ENCODE results near the gene PLEKHO1.

The PLEKHO1 gene

DNA sequence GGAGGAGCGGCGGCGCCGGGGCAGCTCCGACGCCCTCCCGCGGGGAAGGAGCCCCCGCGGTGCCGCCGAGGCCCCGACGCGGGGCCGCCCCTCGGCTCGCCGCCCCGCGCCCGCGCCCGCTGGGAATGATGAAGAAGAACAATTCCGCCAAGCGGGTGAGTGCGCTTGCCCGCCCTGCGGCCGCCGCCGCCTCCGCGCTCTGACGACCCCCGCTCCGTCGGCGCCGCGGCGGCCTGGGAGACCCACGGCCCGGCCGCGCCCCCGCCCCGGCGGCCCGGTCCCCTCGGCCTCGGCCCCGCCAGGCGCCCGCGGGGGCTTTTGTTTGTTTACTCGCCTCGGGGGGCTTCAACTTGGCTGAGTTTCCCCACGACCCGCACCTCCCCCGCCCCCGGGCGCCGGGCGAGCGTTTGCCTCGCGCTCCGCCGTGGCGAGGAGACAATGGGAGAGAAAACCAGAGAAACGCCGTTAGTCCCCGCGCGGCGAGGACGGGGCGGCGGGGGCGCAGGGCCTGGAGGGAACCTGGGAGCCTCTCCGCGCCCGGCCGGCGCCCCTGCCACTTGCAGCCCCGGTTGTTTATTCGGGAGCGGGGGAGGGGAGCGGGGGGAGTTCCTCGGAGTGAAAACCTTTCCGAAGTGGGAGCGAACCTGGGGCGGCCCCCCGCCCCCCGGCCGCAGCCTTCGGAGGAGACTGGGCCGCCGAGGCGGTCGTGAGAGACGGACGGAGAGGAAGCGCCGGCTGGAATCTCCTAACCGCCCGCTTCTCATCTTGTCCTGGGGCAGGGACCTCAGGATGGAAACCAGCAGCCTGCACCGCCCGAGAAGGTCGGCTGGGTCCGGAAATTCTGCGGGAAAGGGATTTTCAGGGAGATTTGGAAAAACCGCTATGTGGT is 661 bp downstream of the PLEKHO1 start:
- DNase-seq (ENCODE audit: low read depth), result no peak

DNA sequence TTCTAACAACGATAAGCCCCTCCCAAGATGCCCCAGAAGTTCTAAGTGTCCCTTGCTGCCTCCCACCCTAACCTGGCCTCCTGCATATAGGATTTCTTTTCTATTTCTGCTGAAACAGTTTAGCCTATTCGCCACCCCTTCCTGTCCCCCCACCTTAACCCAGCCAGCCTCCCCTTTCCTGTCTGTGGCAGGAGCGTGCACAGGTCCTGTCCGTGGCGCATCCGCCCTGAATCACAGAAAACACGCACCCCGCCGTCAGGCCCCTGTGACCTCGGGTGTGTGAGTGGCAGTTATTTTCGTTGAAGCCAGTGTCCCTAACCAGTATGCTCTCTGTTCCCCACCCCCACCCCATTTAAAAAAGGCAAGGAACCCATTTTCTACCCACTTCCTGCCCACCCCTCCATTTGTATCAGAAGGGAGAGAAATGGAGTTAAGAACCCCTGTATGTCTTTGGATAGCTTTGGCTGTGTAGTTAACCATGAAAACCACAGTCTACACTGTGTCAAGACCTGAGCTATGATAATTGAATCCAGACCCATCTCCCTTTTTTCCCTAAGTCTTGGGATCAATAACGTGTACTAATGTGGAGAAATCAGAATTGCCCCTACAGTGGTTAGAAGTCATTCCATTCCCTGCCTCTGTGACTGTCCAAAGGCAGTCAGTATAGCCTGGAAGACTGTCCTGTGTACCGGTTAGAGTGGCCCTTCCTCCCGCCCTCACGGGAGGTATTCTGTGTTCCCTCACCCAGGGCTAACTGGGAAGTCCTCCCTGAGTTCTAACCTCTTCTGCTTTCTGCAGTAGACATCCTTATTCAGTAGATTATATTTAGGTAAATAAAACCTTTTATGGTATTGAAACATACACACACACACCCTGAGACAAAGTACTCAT is 1.8 kb downstream of the PLEKHO1 start:
- no peak for DNase-seq (ENCODE audit: low read depth)

DNA sequence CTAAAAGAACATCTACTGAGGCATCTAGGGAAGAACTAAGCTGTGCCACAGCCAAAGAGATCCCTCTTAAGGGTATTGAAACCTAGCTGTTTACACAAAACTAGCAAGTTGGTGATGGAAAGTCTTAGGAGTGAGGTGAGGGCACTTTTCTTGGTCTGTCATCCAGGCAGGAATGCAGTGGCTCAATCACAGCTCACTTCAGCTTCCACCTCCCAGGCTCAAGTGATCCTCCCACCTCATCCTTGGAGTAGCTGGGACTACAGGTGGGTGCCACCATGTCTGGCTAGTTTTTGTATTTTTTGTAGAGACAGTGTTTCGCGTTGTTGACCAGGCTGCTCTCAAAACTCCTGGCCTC is 2.4 kb downstream of the PLEKHO1 start:
- no peak for DNase-seq (ENCODE audit: low read depth)

- no peak for DNase-seq (ENCODE audit: low read depth)
Measured at GRCh38 chr1:150152772-150153456, 3.2 kb downstream of the PLEKHO1 start.

GRCh38 chr1:150154143-150154542 is 4.4 kb downstream of the PLEKHO1 start:
- no peak for DNase-seq (ENCODE audit: low read depth)

DNA sequence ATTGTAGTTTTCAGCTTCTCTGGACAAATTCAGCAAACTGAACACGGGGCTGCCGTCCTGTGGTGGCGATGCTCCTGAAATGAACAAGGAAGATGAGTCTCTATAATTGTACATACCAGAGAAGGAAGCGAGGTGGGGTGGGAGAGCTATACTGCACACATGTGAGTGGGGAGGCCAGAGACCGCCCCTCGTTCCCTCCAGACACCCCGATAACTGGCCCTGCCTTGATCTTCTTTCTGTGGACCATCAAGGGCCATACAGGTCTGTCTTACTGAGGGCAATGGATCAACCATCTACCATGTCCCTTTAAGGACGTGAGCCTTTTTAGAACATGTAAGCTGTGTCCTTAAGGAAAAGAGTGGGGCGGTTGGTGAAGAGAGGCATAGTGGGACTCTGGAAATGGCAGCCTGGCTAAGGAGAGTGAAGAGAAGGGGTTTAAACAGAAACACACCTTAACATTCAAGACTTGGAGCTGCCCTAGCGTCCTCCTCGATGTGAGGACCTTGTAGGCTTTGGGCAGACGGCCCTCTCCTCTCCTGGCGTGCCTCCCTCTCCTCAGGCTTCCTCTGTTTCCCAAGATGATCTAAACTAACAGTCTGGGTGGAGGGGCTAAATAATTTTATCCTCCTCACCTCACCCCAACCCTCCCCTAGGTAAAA is 5.8 kb downstream of the PLEKHO1 start:
- no peak for DNase-seq (ENCODE audit: low read depth)

DNA sequence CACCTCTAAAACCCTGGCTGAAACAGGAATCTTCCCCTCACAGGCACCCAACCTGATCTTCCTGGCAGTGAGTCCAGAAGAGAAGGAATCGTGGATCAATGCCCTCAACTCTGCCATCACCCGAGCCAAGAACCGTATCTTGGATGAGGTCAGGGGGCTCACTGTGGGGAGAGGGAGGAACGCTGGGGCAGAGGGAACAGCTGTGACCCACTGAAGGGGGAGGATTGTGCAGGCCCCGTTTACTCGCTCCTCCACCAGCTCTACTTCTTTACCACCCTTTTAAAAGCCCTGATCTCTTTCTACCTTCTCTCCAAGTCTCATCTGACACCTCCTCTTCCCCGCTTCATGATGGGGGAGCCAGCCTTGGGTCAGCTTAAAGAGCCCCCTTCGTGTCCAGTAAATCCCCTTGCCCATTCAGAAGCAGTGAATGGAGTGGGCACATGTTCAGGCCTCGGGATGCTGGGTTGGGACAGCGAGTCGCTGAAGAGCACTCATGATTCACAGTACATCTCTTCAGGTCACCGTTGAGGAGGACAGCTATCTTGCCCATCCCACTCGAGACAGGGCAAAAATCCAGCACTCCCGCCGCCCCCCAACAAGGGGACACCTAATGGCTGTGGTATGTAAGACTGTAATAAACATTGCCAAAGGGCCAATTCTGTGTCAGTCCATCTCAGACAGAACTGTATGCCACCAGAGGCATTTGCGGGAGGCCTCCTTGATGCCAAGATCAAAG is 7.3 kb downstream of the PLEKHO1 start:
- DNase-seq (ENCODE audit: low read depth), result no peak

DNA sequence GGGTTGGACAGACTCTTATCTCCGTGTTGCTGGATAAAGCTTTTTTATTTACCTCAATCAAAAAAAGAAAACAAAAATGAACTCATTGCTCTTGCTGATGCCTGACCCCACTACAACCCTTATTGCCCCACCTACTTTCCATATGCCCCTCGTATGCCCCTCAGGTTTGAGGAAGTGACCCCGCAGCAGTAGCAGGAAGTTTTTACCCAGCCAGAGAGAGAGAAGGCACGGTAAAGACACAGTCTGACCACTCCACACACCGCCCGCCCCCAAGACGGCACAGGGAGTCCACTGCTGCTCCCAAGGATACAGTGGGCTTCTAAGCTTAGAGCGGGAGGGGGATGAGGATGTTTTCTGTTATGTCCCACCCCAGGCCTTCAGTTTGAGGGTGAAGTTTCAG is 9.8 kb downstream of the PLEKHO1 start:
- no peak for DNase-seq (ENCODE audit: low read depth)

DNA sequence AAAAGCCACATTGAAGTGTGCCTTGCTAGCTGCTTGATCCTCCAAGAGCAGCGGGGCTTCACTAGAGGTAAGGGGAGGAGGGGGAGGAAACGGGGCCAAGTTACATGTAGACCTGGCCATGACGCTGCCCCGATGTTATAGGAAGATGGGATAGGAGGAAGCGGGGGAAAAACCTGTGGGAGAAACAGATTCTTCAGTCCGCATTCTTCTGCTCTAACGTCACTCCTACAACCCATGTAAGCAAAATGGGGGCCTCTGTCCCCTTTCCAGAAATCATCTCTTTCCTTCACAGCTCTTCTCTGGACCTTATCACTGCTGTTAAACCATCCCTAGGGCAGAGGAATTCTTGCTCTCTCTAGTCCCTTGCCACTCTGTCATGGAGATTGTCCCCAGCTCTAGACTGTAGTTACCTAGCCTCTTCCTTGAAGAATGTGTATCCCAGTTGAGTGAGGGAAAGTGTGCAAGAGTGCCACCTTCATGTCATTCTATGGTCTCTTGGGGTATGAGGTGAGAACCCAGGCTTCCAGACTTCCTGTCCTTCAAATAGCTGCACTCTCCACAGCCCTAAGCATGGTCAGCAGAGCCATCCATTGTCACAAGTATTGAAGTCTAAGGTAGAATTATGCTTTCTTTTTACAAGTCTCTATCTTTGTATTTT is 11.4 kb downstream of the PLEKHO1 start:
- DNase-seq (ENCODE audit: low read depth), result no peak

GRCh38 chr1:150161747-150162581 is 12.2 kb downstream of the PLEKHO1 start:
- no peak for DNase-seq (ENCODE audit: low read depth)

- no peak for DNase-seq (ENCODE audit: low read depth)
Measured at GRCh38 chr1:150162582-150162861, 12.8 kb downstream of the PLEKHO1 start.

GRCh38 chr1:150162862-150163706 is 13.4 kb downstream of the PLEKHO1 start:
- DNase-seq (ENCODE audit: low read depth), result no peak

GRCh38 chr1:150164224-150164623 is 14.5 kb downstream of the PLEKHO1 start:
- DNase-seq (ENCODE audit: low read depth), result no peak

DNA sequence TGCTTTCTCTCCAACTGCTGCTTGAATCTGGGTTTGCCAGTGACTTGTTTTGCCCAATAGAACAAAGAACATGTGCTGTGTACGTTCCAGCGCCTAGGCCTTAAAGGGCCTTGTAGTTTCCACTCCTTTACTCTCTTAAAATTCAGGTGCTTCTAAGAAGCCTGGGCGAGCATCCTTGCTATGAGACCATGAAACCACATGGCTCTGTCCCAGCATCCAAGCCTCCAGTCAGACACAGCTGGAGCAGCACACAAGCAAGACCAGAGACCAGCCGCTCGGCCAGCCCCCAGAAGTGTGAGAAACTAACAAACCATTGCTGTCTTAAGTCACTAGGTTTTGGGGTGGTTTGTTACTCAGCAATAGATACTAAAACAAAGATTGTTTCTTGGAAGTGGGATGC is 15.1 kb downstream of the PLEKHO1 start:
- no peak for DNase-seq (ENCODE audit: low read depth)

GRCh38 chr1:150165622-150166612 is 16.2 kb downstream of the PLEKHO1 start:
- no peak for DNase-seq (ENCODE audit: low read depth)

- no peak for DNase-seq (ENCODE audit: low read depth)
Measured at GRCh38 chr1:150168960-150169601, 19.4 kb downstream of the PLEKHO1 start.

GRCh38 chr1:150171801-150172200 is 22.1 kb downstream of the PLEKHO1 start:
- DNase-seq (ENCODE audit: low read depth), result no peak

Data from stimulated activated CD8-positive, alpha-beta memory T cell treated with anti-CD3 and anti-CD28 coated beads, Interleukin-15, amount 100 ng/mL, for 24 hours (primary cell).